Thyroid gland (tissue), 4 donors: ENCODE measurements around the gene CMTM1.

Experiments used
- CTCF ChIP-seq, 6 experiments: fragments of 200-600 bp in 3 of 6; fragments of 450-650 bp in 3 of 6; sonication (generic) in 3 of 6; IDR thresholded peaks; one replicate each; pipeline ENCODE4 v1.5.1; 2016 to 2019; ENCODE audit warnings: antibody characterized with exemption in 6 of 6, mild to moderate bottlenecking in 2 of 6, inconsistent platforms in 1 of 6, moderate library complexity in 1 of 6
- POLR2A ChIP-seq, 2 donors: fragments of 450-650 bp; IDR thresholded peaks; one replicate each; pipeline ENCODE4 v1.6.1; 2017; ENCODE audit warnings: antibody characterized with exemption in 2 of 2, mild to moderate bottlenecking in 2 of 2, moderate library complexity in 1 of 2

GRCh38 chr16:66525396-66526180 is 40.7 kb upstream of the CMTM1 start:
- TF ChIP-seq CTCF (IDR thresholded peaks at IDR 0.05) (no peak), POLR2A (IDR thresholded peaks at IDR 0.05) (no peak)
